IgD-negative memory B cell (primary cell): ENCODE measurements around the gene AKAP6. TPM values are rescaled to one million over a fixed set of nuclear protein-coding genes. Genes with fewer than 3 reads are reported as not detected.

ENCODE experiments used
- H3K27ac Mint-ChIP-seq, 3 donors: one replicate each; pipeline ENCODE4 v1.8.0; 2020 to 2022; ENCODE audit warnings: mild to moderate bottlenecking in 3 of 3, mixed read lengths in 3 of 3, moderate library complexity in 1 of 3
- H3K27me3 Mint-ChIP-seq: one replicate; pipeline ENCODE4 v1.8.0; 2021; ENCODE audit warnings: mixed read lengths
- H3K36me3 Mint-ChIP-seq: one replicate; pipeline ENCODE4 v1.8.0; 2020; ENCODE audit warnings: mild to moderate bottlenecking, mixed read lengths
- H3K4me1 Mint-ChIP-seq, 3 donors: one replicate each; pipeline ENCODE4 v1.8.0; 2020 to 2022; ENCODE audit warnings: mixed read lengths in 3 of 3, mild to moderate bottlenecking in 1 of 3
- H3K4me3 Mint-ChIP-seq, 4 donors: one replicate each; pipeline ENCODE4 v1.8.0; 2020 to 2022; ENCODE audit warnings: mild to moderate bottlenecking in 4 of 4, mixed read lengths in 4 of 4, moderate library complexity in 3 of 4
- H3K9me3 Mint-ChIP-seq, 3 donors: one replicate each; pipeline ENCODE4 v1.8.0; 2020 to 2021; ENCODE audit warnings: mixed read lengths in 3 of 3, mild to moderate bottlenecking in 1 of 3
- polyA plus RNA-seq: library from polyadenylated mRNA; unstranded; fragments of 300-500 nt; fragmentation: Illumina TruSeq; gene quantifications from one replicate; pipeline ENCODE4 v1.2.3, GENCODE V29; 2021

AKAP6 gene
- polyA plus RNA-seq, 1 donor from 2014 or later = 1.9 TPM

DNA sequence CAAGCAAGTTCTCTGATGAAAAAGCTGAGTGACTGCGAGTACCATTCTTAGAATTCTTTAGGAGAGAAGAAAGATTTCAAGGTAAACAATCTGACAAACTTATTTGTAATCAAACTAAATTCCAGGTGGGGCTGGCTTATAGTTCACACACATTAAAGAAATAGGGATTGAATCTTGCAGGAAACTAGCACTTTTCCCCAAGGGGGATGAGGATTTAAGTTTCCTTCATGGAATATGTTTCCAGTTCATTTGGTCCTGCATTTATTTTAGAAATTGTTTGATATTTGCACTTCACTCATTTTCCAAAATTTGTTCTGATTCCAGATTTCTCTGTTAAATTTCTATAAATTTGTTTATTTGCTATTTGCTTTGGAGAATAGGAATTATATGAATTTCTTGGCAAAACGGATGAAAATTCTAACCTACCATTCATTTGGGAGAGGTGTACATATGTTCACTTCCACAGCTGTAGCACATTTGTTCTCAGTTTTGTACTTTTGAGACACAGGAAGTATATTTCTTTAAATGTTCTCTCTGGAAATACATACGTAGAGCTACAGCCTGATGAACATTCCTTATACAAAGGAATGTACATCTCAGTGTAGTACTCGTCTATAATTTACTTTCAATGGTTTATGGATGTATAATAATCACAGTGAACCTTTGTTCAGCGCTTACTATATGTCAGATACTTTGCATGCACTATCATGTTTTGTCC lies 145.5 kb downstream of the AKAP6 start:
- Mint-ChIP-seq H3K36me3 (no peaks in the 10 kb centered on the region), H3K27me3 (no peaks in the 10 kb centered on the region), H3K9me3 (no peaks in the 10 kb centered on the region), H3K27ac (peak overlapping the region in 1 of 3 donors; percentile 65), H3K4me3 (no peak overlapping the region), H3K4me1 (no peaks in the 10 kb centered on the region)

DNA sequence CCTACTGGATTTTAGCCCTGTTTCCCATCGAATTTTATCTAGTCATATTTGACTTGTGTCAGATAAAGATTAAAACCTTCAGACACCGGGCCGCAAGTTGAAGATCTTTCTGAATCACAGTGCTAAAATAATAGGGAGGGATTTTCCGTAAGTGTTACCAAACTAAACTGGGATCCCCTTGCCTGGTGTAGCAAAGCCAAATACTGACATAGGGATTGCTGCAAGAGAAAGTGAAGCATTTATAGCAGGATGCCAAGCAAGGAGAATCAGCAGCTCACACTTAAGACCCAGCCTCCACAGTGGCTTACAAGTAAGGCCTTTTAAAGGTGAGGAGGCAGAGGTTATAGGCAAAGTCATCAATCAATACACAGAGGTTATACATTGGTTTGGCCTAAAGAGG lies 147.4 kb downstream of the AKAP6 start:
- no peaks in the 10 kb centered on the region for H3K27me3 Mint-ChIP-seq
- H3K4me3 Mint-ChIP-seq = no peak overlapping the region
- no peaks in the 10 kb centered on the region for H3K9me3 Mint-ChIP-seq
- no peaks in the 10 kb centered on the region for H3K4me1 Mint-ChIP-seq
- no peaks in the 10 kb centered on the region for H3K36me3 Mint-ChIP-seq
- no peak overlapping the region for H3K27ac Mint-ChIP-seq

DNA sequence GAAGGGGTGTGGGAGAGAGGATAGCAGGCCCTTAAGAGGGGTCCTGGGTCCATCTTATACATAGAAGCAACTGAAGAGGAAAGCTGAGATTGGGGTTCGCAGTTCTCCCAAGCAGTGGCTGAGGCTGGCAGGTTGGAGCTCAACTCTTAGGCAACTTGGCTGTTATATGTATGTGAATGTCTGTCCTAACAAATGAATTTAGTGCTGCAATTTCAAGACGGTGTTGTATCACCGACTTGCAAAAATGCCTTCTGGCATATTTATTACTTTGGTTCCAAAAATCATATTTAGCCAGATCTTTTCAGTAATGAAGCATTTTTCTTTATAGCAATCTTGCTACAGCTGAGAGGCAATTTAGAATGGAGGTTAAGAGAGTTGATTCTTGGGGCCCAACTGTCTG lies 148.3 kb downstream of the AKAP6 start:
- no peak overlapping the region for H3K4me3 Mint-ChIP-seq
- H3K36me3 Mint-ChIP-seq = no peaks in the 10 kb centered on the region
- H3K27me3 Mint-ChIP-seq = no peaks in the 10 kb centered on the region
- H3K4me1 Mint-ChIP-seq = no peaks in the 10 kb centered on the region
- no peaks in the 10 kb centered on the region for H3K9me3 Mint-ChIP-seq
- no peak overlapping the region for H3K27ac Mint-ChIP-seq

DNA sequence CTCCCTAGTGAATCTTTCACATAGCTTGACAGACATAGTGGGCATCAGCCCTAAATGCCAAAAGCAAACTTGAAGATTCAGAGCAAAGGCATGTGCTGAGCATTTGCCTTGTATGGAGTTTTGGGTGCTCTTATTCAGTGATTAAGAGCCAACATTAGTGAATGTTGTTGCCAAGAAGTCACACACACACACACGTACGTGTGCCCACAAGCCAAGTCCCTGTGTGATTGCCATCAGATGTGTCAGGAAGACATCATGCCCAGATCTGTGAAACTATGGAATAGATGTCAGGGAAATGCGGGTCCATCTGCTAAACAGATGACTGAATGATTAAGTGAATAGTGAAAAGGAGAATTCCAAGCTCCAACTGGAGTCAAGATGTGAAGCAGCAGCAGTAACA lies 149.0 kb downstream of the AKAP6 start:
- Mint-ChIP-seq H3K27me3 (no peaks in the 10 kb centered on the region), H3K27ac (no peak overlapping the region), H3K4me3 (peak overlapping the region in 1 of 4 donors; percentile 25), H3K4me1 (no peaks in the 10 kb centered on the region), H3K9me3 (no peaks in the 10 kb centered on the region), H3K36me3 (no peaks in the 10 kb centered on the region)

DNA sequence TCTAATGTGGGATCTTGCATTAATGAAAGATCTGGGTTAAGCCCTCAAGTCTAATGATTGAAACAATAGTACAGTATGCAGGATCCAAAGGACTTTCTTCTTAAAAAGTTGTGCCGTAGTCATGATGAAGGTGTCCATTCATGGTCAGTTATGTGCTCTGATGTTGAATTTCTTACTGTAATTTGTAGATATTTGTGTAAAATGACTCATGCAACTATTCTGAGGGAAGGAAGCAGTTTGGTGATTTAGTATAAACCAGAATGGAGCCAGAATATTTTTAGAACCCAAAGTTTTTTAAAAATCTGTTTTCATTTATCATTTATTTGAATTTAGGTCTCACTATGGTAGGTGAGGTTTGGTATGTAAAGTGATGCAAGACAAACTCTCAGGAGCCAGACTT lies 151.2 kb downstream of the AKAP6 start:
- no peaks in the 10 kb centered on the region for H3K27me3 Mint-ChIP-seq
- no peaks in the 10 kb centered on the region for H3K36me3 Mint-ChIP-seq
- no peak overlapping the region for H3K4me3 Mint-ChIP-seq
- H3K27ac Mint-ChIP-seq = no peak overlapping the region
- H3K4me1 Mint-ChIP-seq = no peaks in the 10 kb centered on the region
- no peaks in the 10 kb centered on the region for H3K9me3 Mint-ChIP-seq

DNA sequence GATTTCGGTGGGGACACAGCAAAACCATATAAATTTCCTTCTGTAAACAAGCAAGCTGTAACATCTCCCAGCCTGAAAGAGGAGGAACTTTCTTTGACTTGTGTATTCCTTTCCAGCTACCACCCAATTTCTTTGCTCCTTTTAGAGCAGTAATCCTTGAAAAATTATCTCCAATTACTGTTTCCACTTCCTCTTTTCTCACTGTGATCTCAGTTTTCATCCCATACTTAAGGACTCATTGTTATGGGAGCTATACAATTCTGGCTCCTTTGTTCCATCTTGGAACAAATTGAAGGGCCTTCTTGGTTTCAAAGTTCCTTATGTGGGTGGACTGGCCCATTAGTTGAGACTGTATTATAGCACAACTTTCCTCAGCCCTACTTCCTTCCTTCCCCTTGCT lies 152.6 kb downstream of the AKAP6 start:
- no peaks in the 10 kb centered on the region for H3K4me1 Mint-ChIP-seq
- no peaks in the 10 kb centered on the region for H3K36me3 Mint-ChIP-seq
- no peaks in the 10 kb centered on the region for H3K27me3 Mint-ChIP-seq
- H3K4me3 Mint-ChIP-seq = no peak overlapping the region
- H3K9me3 Mint-ChIP-seq = peaks cover 0 to 4% (median 2%) of the 10 kb centered on the region in 3 donors
- H3K27ac Mint-ChIP-seq = no peak overlapping the region

DNA sequence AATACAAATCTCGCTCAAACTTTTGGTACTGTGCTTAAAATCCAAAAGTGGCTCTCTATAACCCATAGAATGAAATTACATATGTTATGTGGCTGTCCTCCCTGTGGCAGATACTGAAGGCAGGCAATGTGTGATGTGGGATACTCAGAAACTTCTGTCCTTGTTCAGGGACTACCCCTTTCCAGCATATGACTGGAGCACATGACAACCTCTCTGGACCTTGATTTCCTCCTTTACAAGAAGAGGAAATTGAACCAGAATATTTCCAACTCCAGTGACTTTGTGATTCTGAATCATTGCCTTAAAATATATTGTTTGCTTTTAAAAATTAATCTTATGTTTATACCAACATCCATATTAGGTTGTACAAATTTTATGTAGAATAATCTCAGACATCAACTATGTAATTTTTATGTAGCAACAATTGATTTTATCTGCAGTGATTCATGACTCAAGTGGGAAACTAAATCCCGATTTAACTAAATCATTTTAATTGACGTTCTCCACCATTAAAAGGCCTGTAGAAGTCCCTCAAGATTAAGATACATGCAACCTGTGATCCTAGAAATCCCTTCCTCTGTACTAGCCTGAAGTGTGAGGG lies 162.4 kb downstream of the AKAP6 start:
- Mint-ChIP-seq H3K9me3 (peaks cover 0 to 2% (median under 1%) of the 10 kb centered on the region in 3 donors), H3K4me3 (no peak overlapping the region), H3K36me3 (no peaks in the 10 kb centered on the region), H3K27ac (no peak overlapping the region), H3K4me1 (no peaks in the 10 kb centered on the region), H3K27me3 (peaks cover 8% of the 10 kb centered on the region)

DNA sequence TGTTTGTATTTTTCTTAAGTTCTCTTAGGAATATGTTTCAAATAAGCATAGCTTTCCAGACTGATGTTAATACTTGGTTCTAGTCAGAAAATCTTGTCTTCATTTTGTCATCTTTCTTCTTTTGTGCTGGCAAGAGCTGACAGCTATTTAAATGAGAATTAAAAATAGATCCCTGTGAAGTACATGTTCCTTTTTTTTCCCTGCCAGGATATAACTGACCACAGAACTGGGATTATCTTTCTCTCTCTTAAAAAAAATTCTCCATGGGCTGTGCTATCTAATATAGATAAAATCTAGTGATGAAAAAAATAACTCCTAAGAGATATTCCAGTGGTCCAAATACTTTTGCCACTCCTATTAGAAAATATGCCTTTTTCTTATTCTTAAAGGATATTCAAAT lies 163.4 kb downstream of the AKAP6 start:
- H3K4me3 Mint-ChIP-seq = no peak overlapping the region
- H3K27me3 Mint-ChIP-seq = peaks cover 8% of the 10 kb centered on the region
- H3K27ac Mint-ChIP-seq = no peak overlapping the region
- H3K36me3 Mint-ChIP-seq = no peaks in the 10 kb centered on the region
- no peaks in the 10 kb centered on the region for H3K4me1 Mint-ChIP-seq
- H3K9me3 Mint-ChIP-seq = peaks cover 0 to 2% (median 0%) of the 10 kb centered on the region in 3 donors

DNA sequence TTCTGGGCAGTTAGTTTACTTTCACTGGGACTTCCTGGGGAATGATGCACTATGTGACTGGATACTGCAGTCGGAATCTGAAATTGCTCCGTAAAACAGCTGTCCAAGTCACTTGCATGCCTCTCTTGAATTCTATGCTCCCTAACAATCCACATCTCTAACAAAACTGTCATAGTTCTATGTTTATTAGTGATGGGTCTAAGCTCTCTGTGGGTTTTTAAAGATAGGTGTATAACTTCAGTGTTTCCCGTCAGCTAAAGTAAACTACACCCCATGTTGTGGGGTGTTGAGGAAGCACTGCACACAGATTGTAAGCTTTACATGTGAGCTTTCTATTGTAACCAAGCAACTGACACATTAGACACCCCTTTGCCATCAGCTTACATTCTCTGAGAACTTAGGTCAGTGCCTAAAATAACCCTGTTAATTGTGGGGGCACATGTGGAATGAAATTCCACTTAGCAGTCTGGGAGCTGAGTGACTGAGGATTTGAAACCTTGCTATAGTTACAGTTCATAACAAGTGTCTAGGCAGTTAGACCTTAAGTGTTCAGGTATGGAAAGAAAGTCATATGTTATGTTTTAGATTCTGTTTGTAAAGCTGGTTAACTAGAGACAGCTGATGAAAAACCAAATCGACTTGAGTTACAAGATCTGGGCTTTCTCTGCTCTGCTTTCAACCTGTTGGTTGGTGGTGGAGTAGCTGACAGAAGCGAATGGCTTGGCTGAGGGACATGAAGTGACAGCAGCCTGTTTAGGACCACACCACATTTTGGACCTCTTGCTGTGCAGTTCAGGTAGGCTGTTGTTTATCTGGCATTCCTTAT lies 165.7 kb downstream of the AKAP6 start:
- Mint-ChIP-seq H3K4me1 (no peaks in the 10 kb centered on the region), H3K36me3 (no peaks in the 10 kb centered on the region), H3K4me3 (no peak overlapping the region), H3K27me3 (peaks cover 8% of the 10 kb centered on the region), H3K9me3 (peaks cover 0 to 2% (median 0%) of the 10 kb centered on the region in 3 donors), H3K27ac (no peak overlapping the region)

DNA sequence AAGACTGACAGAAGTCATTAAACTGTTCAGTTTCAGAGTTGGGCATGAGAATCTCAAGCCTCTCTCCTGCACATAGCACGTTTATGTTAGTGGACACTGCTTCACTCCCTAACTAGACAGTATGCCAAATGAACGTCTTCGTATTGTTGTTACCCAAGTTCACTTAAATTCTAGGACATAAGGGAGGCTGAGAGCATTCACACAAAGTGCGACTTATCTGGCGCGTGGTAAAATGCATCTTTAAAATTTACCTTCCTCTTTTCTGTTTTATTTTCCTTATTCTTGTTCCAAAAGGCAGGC lies 166.3 kb downstream of the AKAP6 start:
- H3K36me3 Mint-ChIP-seq = no peaks in the 10 kb centered on the region
- no peaks in the 10 kb centered on the region for H3K4me1 Mint-ChIP-seq
- peaks cover 8% of the 10 kb centered on the region for H3K27me3 Mint-ChIP-seq
- H3K9me3 Mint-ChIP-seq = peaks cover 0 to 2% (median 0%) of the 10 kb centered on the region in 3 donors
- no peak overlapping the region for H3K4me3 Mint-ChIP-seq
- no peak overlapping the region for H3K27ac Mint-ChIP-seq

DNA sequence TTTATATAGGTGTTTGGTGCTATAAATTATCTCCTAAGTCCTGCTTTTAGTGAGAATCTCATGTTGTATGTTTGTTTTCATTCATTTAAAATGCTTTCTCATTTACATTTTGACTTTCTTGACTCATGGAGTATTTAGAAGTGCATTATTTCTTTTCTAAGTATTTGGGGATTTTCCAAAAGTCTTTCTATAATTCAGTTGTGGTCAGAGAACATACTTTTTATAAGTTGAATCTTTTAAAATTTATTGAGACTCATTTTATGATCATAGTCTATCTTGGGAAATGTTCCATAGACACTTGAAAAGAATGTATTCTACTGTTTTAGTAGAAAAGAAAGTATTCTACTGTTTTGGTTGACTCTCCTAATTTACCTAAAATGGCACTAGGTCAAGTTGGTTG lies 168.2 kb downstream of the AKAP6 start:
- H3K36me3 Mint-ChIP-seq = no peaks in the 10 kb centered on the region
- H3K9me3 Mint-ChIP-seq = peaks cover 0 to 2% (median 0%) of the 10 kb centered on the region in 3 donors
- H3K4me1 Mint-ChIP-seq = no peaks in the 10 kb centered on the region
- H3K4me3 Mint-ChIP-seq = no peak overlapping the region
- no peak overlapping the region for H3K27ac Mint-ChIP-seq
- H3K27me3 Mint-ChIP-seq = peaks cover 4% of the 10 kb centered on the region

DNA sequence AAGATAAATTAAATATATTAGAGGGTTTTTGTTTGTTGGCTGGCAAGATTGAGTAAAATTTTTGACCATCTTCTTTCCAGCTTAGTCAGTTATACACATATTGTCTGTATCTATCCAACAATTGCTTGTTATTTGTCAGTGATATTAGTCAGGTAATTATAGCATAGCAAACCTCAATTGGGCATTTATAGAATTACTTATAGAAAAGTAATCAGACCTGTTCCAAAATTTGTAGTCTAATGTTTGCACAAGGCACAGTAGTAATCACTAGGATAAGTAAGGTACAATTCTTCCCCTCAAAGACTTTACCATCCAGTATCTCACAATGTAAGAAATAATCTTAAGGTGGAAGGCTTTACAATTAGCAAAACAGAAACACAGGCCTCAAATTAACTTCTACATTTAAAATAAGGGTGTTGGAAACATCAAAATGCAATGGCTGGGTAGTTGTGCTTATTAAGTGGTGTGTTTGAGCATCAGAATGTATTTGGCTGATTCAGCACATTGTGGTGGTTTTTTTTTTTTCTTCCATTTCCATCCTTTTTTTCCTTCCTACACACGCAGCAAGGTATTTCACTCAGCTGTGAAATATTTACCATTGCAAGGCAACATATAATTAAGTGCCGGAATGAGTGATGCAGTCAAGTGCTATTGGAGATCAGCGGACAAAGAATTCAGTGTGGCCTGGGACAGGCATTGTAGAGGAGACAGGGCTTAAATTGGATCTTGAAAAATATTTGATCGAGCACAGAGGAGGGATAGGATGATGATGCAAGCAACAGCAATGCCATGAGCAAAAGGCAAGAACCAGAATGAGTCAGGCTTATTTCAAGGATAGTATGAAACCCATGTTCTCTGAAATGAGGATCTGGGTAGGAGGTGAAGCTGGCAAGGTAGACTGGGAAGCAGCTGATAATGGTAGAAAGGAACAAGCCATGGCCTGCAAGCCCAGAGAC lies 178.2 kb downstream of the AKAP6 start:
- no peaks in the 10 kb centered on the region for H3K27me3 Mint-ChIP-seq
- H3K4me1 Mint-ChIP-seq = no peaks in the 10 kb centered on the region
- H3K27ac Mint-ChIP-seq = no peak overlapping the region
- H3K36me3 Mint-ChIP-seq = no peaks in the 10 kb centered on the region
- H3K4me3 Mint-ChIP-seq = no peak overlapping the region
- H3K9me3 Mint-ChIP-seq = peaks cover 0 to 2% (median 0%) of the 10 kb centered on the region in 3 donors

DNA sequence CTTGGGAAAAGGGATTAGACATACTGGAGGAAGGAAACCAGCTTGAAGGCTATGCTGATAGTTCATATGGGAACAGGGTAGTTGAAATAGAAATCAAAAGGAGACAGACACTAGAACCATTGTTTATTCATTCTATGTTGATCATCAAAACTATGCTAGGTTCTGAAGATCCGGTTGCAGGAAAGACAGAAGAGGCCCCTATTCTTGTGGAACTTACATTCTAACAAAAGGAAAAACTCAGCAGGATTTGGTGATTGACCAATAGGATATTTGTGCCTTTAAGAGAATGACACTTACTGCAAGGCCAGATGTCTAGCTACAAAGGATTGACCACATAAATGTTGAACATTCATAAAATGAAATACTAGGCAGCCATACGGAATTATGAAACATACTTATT lies 179.2 kb downstream of the AKAP6 start:
- peaks cover 0 to 2% (median 0%) of the 10 kb centered on the region in 3 donors for H3K9me3 Mint-ChIP-seq
- H3K36me3 Mint-ChIP-seq = no peaks in the 10 kb centered on the region
- no peak overlapping the region for H3K27ac Mint-ChIP-seq

DNA sequence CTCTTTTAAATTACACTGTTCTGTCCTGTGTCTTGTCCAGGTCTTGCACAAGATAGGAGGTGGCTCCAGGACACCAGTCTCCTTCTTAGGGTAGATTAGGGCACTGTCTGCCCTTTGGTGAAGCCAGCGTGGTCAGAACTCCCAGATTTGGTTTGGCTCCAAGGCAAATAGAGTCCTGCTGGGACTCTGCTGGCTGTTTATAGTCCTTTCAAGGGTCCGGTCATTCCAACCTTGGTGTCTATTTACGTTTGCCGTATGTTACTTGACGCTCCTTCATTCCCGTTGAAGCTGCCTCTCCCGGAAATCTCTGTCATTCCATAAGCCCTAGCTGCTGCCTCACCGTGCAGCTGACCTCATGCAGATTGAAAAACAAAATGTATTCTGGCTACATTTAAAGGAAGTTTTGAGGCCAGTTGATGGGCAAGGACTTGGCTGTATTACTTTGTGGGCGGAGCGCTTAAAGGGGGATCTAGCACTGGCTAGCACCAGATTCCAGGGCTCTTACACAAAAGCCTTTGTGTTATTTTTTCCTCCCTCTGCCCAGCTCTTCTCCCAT lies 180.6 kb downstream of the AKAP6 start:
- H3K27ac Mint-ChIP-seq = no peak overlapping the region
- H3K9me3 Mint-ChIP-seq = no peaks in the 10 kb centered on the region
- H3K27me3 Mint-ChIP-seq = no peaks in the 10 kb centered on the region
- no peak overlapping the region for H3K4me3 Mint-ChIP-seq
- no peaks in the 10 kb centered on the region for H3K36me3 Mint-ChIP-seq
- no peaks in the 10 kb centered on the region for H3K4me1 Mint-ChIP-seq

More for the DNA sequence above, 179.2 kb downstream of the AKAP6 start:
- Mint-ChIP-seq H3K4me1 (no peaks in the 10 kb centered on the region), H3K27me3 (no peaks in the 10 kb centered on the region), H3K4me3 (no peak overlapping the region)
